Immature natural killer cell (primary cell): ENCODE data around the gene PPT1. TPM values are rescaled to one million over a fixed set of nuclear protein-coding genes. Genes with fewer than 3 reads are reported as not detected.
A peak's percentile ranks its signal among the peaks of the same experiment; 100 is the strongest.

Experiments used
- DNase-seq, 3 donors: peaks; one replicate each; pipeline ENCODE4 v3.0.0; 2022; ENCODE audit warnings: mixed read lengths in 1 of 3
- H3K27ac Mint-ChIP-seq, 6 donors: one replicate each; pipeline ENCODE4 v1.8.0; 2020; ENCODE audit warnings: mixed read lengths in 6 of 6, mild to moderate bottlenecking in 5 of 6, inconsistent platforms in 4 of 6, moderate library complexity in 3 of 6
- H3K27me3 Mint-ChIP-seq, 3 donors: one replicate each; pipeline ENCODE4 v1.8.0; 2020 to 2021; ENCODE audit warnings: low read depth in 3 of 3, mild to moderate bottlenecking in 3 of 3, mixed read lengths in 3 of 3, moderate library complexity in 3 of 3, inconsistent platforms in 1 of 3
- H3K36me3 Mint-ChIP-seq, 3 donors: one replicate each; pipeline ENCODE4 v1.8.0; 2020; ENCODE audit warnings: mixed read lengths in 3 of 3, inconsistent platforms in 2 of 3, mild to moderate bottlenecking in 2 of 3
- H3K4me1 Mint-ChIP-seq, 2 donors: one replicate each; pipeline ENCODE4 v1.8.0; 2020; ENCODE audit warnings: inconsistent platforms in 2 of 2, mild to moderate bottlenecking in 2 of 2, mixed read lengths in 2 of 2, moderate library complexity in 1 of 2
- H3K4me3 Mint-ChIP-seq, 5 donors: one replicate each; pipeline ENCODE4 v1.8.0; 2020; ENCODE audit warnings: mild to moderate bottlenecking in 5 of 5, mixed read lengths in 5 of 5, inconsistent platforms in 3 of 5, moderate library complexity in 3 of 5
- H3K9me3 Mint-ChIP-seq, 6 donors: one replicate each; pipeline ENCODE4 v1.8.0; 2020; ENCODE audit warnings: mild to moderate bottlenecking in 6 of 6, mixed read lengths in 6 of 6, inconsistent platforms in 4 of 6, moderate library complexity in 3 of 6
- polyA plus RNA-seq, 3 donors: library from polyadenylated mRNA; unstranded; fragments of 300-500 nt; fragmentation: Illumina TruSeq; gene quantifications; one replicate each; pipeline ENCODE4 v1.2.3, GENCODE V29; 2021

The PPT1 gene
- 100 to 1,000 TPM in 2 of 3 donors, 10 to 100 TPM in 1; 76.2 to 160 (median 128) TPM for polyA plus RNA-seq

DNA sequence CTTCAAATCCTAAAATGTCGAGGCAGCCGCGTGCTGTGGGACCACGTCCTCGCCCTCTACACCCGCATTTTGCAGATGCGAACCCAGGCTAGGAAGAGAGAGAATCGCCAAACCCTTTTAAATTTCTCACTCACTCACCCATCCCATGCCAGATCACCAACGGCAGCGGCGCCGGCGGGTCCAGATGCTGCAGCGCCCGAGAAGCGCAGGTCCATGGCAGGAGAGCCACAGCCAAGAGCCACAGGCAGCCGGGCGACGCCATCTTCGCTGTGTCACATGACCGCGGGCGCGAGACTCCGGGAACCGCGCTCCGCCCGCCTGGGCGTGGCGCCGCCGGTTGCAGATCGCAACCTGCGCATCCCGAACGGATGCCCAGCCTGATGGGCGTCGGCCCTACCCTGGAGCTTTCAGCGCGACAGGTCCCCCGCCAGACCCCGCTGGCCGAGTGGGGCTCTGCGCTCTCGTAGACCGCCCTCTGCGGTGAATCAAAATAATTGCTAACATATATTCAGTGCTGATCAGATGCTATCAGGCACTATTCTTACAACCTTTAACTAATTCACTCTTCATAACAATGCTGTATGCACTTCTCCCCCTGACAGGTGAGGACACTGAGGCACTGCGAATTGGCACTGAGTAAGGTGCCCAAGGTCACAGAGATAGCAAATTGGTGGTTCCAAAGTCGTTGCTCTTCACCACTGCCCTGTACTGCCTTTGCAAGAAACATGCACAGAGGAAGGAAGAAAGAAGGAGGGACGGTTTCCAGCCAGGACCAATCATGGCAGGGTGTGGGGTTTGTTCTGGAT lies at the start of gene PPT1:
PPT1 (minus strand) TSS at position 276 of the 806 bp plus-strand sequence; CDS start at position 262, 14 bp downstream.
- peak; percentile 75 to 82 (median 80) for DNase-seq
- Mint-ChIP-seq H3K4me1 (peaks cover 16% of the 10 kb centered on the region in 2 donors), H3K27ac (peak within 1 kb of the TSS; percentile 83 to 95 (median 92)), H3K27me3 (peaks cover 4 to 13% (median 12%) of the 10 kb centered on the region in 3 donors), H3K4me3 (peak within 1 kb of the TSS; percentile 92 to 99 (median 94)), H3K36me3 (peaks cover 0 to 3% (median 0%) of the 10 kb centered on the region in 3 donors), H3K9me3 (peaks cover 0 to 1% (median under 1%) of the 10 kb centered on the region in 6 donors)

DNA sequence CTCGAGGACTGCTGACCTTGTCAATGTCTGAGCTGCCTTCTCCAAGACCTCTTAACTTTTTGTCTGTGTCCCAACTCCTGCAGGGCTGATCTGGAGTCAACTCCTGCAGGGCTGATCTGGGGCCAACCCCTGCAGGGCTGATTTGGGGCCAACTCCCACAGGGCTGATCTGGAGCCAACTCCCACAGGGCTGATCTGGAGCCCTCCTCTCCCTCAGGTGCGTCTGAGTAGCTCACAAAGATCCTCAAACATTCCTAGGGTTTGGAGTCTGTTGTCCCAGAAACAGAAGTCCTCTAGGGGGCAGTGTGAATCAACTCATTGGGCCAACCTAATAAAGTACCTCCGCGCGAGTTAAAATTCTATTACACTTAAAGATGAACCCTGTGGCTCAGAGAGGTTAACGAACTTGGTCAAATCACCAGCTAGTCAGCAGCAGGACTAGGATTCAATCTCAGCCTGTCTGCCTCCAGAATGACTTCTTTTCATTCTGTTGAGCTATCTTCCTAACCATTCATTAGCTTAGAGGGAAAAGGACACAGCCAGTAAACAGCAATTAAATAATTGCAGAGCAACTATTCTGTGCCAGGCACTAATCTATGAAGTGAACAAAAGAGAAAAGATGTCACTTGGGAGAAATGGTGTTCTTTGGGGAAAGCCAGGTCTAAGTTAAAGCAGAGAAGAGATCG lies 47.0 kb upstream of the PPT1 start:
- no peaks in the 10 kb centered on the region for H3K4me1 Mint-ChIP-seq

GRCh38 chr1:40141878-40142535 lies 45.0 kb upstream of the PPT1 start:
- no peak overlapping the region for H3K27ac Mint-ChIP-seq
- H3K4me3 Mint-ChIP-seq = no peak overlapping the region
- no peaks in the 10 kb centered on the region for H3K4me1 Mint-ChIP-seq
- peaks cover 3 to 17% (median 11%) of the 10 kb centered on the region in 3 donors for H3K27me3 Mint-ChIP-seq
- no peaks in the 10 kb centered on the region for H3K36me3 Mint-ChIP-seq
- no peak for DNase-seq
- H3K9me3 Mint-ChIP-seq = no peaks in the 10 kb centered on the region

More for the DNA sequence above, 47.0 kb upstream of the PPT1 start:
- peaks cover 4 to 17% (median 13%) of the 10 kb centered on the region in 3 donors for H3K27me3 Mint-ChIP-seq
- H3K4me3 Mint-ChIP-seq = no peak overlapping the region
- no peaks in the 10 kb centered on the region for H3K36me3 Mint-ChIP-seq
- H3K9me3 Mint-ChIP-seq = no peaks in the 10 kb centered on the region
- H3K27ac Mint-ChIP-seq = no peak overlapping the region
- DNase-seq = peak; percentile 45 to 62 (median 52)

DNA sequence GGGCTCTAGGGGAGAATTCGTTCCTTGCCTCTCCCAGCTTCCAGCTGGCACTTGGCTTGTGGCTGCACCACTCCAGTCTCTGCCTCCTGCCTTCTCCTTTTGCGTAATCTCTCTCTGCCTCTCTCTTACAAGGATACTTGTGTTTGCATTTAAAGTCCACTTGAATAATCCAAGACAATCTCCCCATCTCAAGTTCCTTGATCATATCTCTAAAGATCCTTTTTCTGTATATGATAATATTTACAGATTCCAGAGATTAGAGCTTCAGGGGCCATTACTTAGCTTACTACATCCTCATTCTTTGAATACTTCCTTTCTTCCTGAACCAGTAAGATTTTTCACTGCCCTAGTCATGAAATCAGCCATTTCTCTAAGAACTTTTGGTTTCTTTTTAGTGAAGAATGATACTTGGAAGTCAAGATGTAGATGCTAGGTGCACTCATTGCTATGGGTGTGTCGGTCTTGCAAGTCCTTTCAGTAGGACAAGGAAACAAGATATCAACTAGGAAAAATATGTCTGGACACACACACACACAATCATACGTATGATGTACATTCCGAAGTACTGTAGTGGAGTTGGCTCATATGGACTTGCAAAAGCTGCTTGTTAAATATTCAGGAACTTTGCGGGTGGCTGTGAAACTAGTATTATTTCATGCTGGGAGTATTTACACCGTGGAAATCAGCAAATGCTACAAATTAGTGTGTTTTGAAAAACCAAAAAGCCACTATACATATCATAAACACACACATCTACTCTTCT lies 43.3 kb upstream of the PPT1 start:
- Mint-ChIP-seq H3K4me1 (no peaks in the 10 kb centered on the region), H3K36me3 (no peaks in the 10 kb centered on the region), H3K27me3 (peaks cover 3 to 14% (median 12%) of the 10 kb centered on the region in 3 donors), H3K9me3 (no peaks in the 10 kb centered on the region), H3K4me3 (no peak overlapping the region), H3K27ac (no peak overlapping the region)
- DNase-seq = no peak

DNA sequence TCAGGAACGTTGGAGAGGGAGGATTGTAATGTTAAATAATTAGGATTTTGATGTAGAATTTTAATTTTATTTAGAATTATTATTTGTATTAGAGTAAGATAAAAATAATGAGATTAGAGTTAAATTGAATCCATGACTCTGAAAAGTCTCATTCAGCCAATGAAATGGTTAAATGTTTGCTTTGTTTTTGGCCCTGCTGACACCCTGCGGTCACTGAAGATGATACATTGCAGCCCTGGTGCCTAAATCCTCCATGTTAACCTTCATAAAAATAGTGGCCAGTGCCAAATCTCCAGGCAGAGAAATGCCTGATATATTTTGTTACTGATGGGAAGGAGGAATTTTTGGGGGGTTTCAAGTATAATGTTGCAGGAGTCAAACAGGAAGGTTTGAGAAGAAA lies 36.8 kb upstream of the PPT1 start:
- H3K36me3 Mint-ChIP-seq = no peaks in the 10 kb centered on the region
- H3K4me1 Mint-ChIP-seq = no peaks in the 10 kb centered on the region
- H3K9me3 Mint-ChIP-seq = no peaks in the 10 kb centered on the region
- H3K27me3 Mint-ChIP-seq = peaks cover 4 to 10% (median 10%) of the 10 kb centered on the region in 3 donors
- no peak overlapping the region for H3K27ac Mint-ChIP-seq
- no peak overlapping the region for H3K4me3 Mint-ChIP-seq
- DNase-seq = no peak

GRCh38 chr1:40133312-40133665 lies 36.2 kb upstream of the PPT1 start:
- no peaks in the 10 kb centered on the region for H3K9me3 Mint-ChIP-seq
- H3K27me3 Mint-ChIP-seq = peaks cover 4 to 13% (median 10%) of the 10 kb centered on the region in 3 donors
- no peaks in the 10 kb centered on the region for H3K4me1 Mint-ChIP-seq
- H3K36me3 Mint-ChIP-seq = no peaks in the 10 kb centered on the region
- no peak overlapping the region for H3K4me3 Mint-ChIP-seq
- no peak for DNase-seq
- H3K27ac Mint-ChIP-seq = no peak overlapping the region

- H3K27ac Mint-ChIP-seq = no peak overlapping the region
- H3K27me3 Mint-ChIP-seq = peaks cover 4 to 12% (median 10%) of the 10 kb centered on the region in 3 donors
- no peaks in the 10 kb centered on the region for H3K4me1 Mint-ChIP-seq
- no peak overlapping the region for H3K4me3 Mint-ChIP-seq
- no peaks in the 10 kb centered on the region for H3K36me3 Mint-ChIP-seq
- no peak for DNase-seq
- no peaks in the 10 kb centered on the region for H3K9me3 Mint-ChIP-seq
Measured at GRCh38 chr1:40132383-40133311, 35.6 kb upstream of the PPT1 start.

GRCh38 chr1:40130892-40131291 lies 33.8 kb upstream of the PPT1 start:
- peaks cover 4 to 10% (median 10%) of the 10 kb centered on the region in 3 donors for H3K27me3 Mint-ChIP-seq
- no peaks in the 10 kb centered on the region for H3K9me3 Mint-ChIP-seq
- H3K4me1 Mint-ChIP-seq = no peaks in the 10 kb centered on the region
- no peak overlapping the region for H3K27ac Mint-ChIP-seq
- no peaks in the 10 kb centered on the region for H3K36me3 Mint-ChIP-seq
- no peak overlapping the region for H3K4me3 Mint-ChIP-seq
- DNase-seq = no peak

- Mint-ChIP-seq H3K36me3 (no peaks in the 10 kb centered on the region), H3K4me1 (no peaks in the 10 kb centered on the region), H3K27me3 (peaks cover 2 to 6% (median 3%) of the 10 kb centered on the region in 3 donors), H3K4me3 (no peak overlapping the region), H3K27ac (no peak overlapping the region), H3K9me3 (no peaks in the 10 kb centered on the region)
- no peak for DNase-seq
Measured at GRCh38 chr1:40122855-40123254, 25.8 kb upstream of the PPT1 start.

- Mint-ChIP-seq H3K27me3 (peaks cover 0 to 6% (median 6%) of the 10 kb centered on the region in 3 donors), H3K4me1 (no peaks in the 10 kb centered on the region), H3K9me3 (no peaks in the 10 kb centered on the region), H3K4me3 (no peak overlapping the region), H3K36me3 (no peaks in the 10 kb centered on the region), H3K27ac (no peak overlapping the region)
- DNase-seq = no peak
Measured at GRCh38 chr1:40120128-40120527, 23.1 kb upstream of the PPT1 start.

DNA sequence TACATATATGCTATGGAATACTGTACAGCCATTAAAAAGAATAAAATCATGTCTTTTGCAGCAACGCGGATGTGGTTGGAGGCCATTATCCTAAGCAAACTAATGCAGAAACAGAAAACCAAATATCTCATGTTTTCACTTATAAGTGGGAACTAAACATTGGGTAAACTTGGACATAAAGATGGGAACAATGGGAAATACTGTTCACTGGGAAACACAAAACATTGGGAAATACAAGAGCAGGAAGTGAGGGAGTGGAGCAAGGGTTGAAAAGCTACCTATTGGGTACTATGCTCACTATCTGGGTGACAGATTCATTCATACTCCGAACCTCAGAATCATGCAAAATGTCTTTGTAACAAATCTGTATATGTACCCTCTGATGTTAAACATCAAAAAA lies 17.3 kb upstream of the PPT1 start:
- no peak overlapping the region for H3K4me3 Mint-ChIP-seq
- H3K27me3 Mint-ChIP-seq = peaks cover 11 to 20% (median 12%) of the 10 kb centered on the region in 3 donors
- no peak overlapping the region for H3K27ac Mint-ChIP-seq
- H3K4me1 Mint-ChIP-seq = no peaks in the 10 kb centered on the region
- peaks cover 5 to 7% (median 7%) of the 10 kb centered on the region in 3 donors for H3K36me3 Mint-ChIP-seq
- peaks cover 10 to 25% (median 22%) of the 10 kb centered on the region in 6 donors for H3K9me3 Mint-ChIP-seq
- no peak for DNase-seq

GRCh38 chr1:40110389-40110788 lies 13.3 kb upstream of the PPT1 start:
- Mint-ChIP-seq H3K9me3 (peaks cover 11 to 31% (median 25%) of the 10 kb centered on the region in 6 donors), H3K4me3 (no peak overlapping the region), H3K36me3 (peaks cover 7 to 11% (median 7%) of the 10 kb centered on the region in 3 donors), H3K27ac (no peak overlapping the region), H3K4me1 (no peaks in the 10 kb centered on the region), H3K27me3 (peaks cover 9 to 21% (median 21%) of the 10 kb centered on the region in 3 donors)
- DNase-seq = no peak
